Smooth muscle cell (in vitro differentiated cells): ENCODE data around the gene LIPG. TPM values are rescaled to one million over a fixed set of nuclear protein-coding genes. Genes with fewer than 3 reads are reported as not detected.

Source experiments
- DNase-seq: peaks from one replicate; lab custom pipeline; 2025; ENCODE audit not compliant: unreplicated experiment; lab: John Stamatoyannopoulos, UW
- H2AFZ ChIP-seq: fragments of 200-600 bp; sonication (generic); 2 replicates; pipeline ENCODE4 v1.6.0; 2016; ENCODE audit warnings: antibody characterized with exemption, low read depth, mild to moderate bottlenecking
- H3F3A ChIP-seq: fragments of 200-600 bp; sonication (generic); 2 replicates; pipeline ENCODE4 v1.6.0; 2017; ENCODE audit warnings: antibody characterized with exemption, low read depth
- H3K27ac ChIP-seq: fragments of 200-600 bp; sonication (generic); 2 replicates; pipeline ENCODE4 v1.5.1; 2016; ENCODE audit warnings: low read depth, mild to moderate bottlenecking
- H3K27me3 ChIP-seq: fragments of 200-600 bp; sonication (generic); 2 replicates; pipeline ENCODE4 v1.6.1; 2016; ENCODE audit warnings: low read depth, mild to moderate bottlenecking
- H3K36me3 ChIP-seq: fragments of 200-600 bp; sonication (generic); 2 replicates; pipeline ENCODE4 v1.5.1; 2016; ENCODE audit warnings: low read depth
- H3K4me1 ChIP-seq: fragments of 200-600 bp; sonication (generic); 2 replicates; pipeline ENCODE4 v1.5.1; 2016; ENCODE audit warnings: low read depth
- H3K4me2 ChIP-seq: fragments of 200-600 bp; sonication (generic); 2 replicates; pipeline ENCODE4 v1.6.0; 2016; ENCODE audit warnings: mild to moderate bottlenecking
- H3K4me3 ChIP-seq: fragments of 200-600 bp; sonication (generic); 2 replicates; pipeline ENCODE4 v1.5.1; 2016; ENCODE audit warnings: mild to moderate bottlenecking
- H3K79me2 ChIP-seq: fragments of 200-600 bp; sonication (generic); 2 replicates; pipeline ENCODE4 v1.6.0; 2016; ENCODE audit warnings: low read depth, mild to moderate bottlenecking
- H3K9ac ChIP-seq: fragments of 200-600 bp; sonication (generic); 2 replicates; pipeline ENCODE4 v1.6.0; 2016; ENCODE audit warnings: low read depth
- H3K9me3 ChIP-seq: fragments of 200-600 bp; sonication (generic); replicated peaks from 2 replicates; pipeline ENCODE4 v1.5.1; 2016; ENCODE audit warnings: low read depth
- H4K20me1 ChIP-seq: fragments of 200-600 bp; sonication (generic); 2 replicates; pipeline ENCODE4 v1.6.0; 2016; ENCODE audit warnings: low read depth
- WGBS: methylation state at CpG from one replicate; pipeline ENCODE4 v1.1.7; 2016; ENCODE audit warnings: low lambda C conversion rate; 5-methylcytosine and 5-hydroxymethylcytosine counted together
- polyA plus RNA-seq: library from polyadenylated mRNA; unstranded; fragments of >200 nt; fragmentation: Nextera tagmentation; extraction: Ambion mirVana; gene quantifications from 2 replicates; pipeline ENCODE4 v1.2.1, GENCODE V29; 2016
- total RNA-seq: library from RNA; depleted of rRNA; stranded (reverse); fragments of >200 nt; gene quantifications from 2 replicates; pipeline ENCODE4 v1.2.3, GENCODE V29; 2014
- TF ChIP-seq, protein P1 (sequence below): fragments of 200-600 bp; sonication (generic); IDR thresholded peaks from 2 replicates; pipeline ENCODE4 v1.5.1; 2017; ENCODE audit warnings: borderline replicate concordance, mild to moderate bottlenecking, antibody characterized with exemption; ENCODE audit not compliant: insufficient read depth, poor library complexity, severe bottlenecking

LIPG gene
- total and polyA plus RNA-seq, 2 experiments from 2014 or later, result 15.3 to 25.6 TPM

DNA sequence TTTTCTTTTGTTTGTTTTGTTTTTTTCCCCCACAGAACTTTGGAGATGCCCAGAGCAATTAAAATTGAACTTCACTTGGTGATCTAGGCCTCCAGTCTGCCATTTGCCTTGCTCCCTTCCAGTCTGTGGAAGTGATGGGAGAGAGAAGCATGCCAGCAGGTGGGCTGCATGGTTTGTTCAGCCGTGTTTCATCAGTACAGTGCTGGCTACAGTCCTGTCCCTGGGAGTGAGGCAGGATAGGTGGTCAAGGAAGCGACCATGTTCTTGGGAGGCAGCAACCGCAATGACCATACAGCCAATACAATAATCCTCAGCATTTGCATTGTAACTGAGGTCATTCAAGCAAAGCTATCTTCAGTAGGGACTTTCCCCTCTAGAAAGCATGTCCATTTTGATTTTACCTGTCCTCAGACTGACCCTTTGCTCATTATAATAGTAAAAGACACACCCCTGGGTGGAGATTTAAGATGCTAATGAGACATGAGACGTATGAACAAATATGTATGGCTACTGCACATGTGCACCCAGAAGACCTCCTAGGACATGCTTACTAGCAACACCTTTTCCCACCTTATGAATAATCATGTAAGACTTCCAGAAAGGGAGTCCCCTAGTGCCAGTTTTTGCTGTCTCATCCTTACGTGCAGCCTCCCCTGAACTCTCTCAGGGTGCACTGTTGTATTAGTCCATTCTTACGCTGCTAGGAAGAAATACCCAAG, 11.1 kb upstream of the LIPG start:
- no peak overlapping the region for H3K4me3 ChIP-seq
- no peaks in the 10 kb centered on the region for H4K20me1 ChIP-seq
- WGBS, result 93% methylated on average over 6 of the region's 6 CpGs
- H3F3A ChIP-seq, result peaks cover 4% of the 10 kb centered on the region
- H2AFZ ChIP-seq, result no peak overlapping the region
- TF ChIP-seq, protein P1, sequence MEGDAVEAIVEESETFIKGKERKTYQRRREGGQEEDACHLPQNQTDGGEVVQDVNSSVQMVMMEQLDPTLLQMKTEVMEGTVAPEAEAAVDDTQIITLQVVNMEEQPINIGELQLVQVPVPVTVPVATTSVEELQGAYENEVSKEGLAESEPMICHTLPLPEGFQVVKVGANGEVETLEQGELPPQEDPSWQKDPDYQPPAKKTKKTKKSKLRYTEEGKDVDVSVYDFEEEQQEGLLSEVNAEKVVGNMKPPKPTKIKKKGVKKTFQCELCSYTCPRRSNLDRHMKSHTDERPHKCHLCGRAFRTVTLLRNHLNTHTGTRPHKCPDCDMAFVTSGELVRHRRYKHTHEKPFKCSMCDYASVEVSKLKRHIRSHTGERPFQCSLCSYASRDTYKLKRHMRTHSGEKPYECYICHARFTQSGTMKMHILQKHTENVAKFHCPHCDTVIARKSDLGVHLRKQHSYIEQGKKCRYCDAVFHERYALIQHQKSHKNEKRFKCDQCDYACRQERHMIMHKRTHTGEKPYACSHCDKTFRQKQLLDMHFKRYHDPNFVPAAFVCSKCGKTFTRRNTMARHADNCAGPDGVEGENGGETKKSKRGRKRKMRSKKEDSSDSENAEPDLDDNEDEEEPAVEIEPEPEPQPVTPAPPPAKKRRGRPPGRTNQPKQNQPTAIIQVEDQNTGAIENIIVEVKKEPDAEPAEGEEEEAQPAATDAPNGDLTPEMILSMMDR, result no peak
- H3K4me1 ChIP-seq, result peaks cover 11% of the 10 kb centered on the region
- no peak for DNase-seq
- H3K36me3 ChIP-seq, result no peaks in the 10 kb centered on the region
- H3K9ac ChIP-seq, result no peak overlapping the region
- no peak overlapping the region for H3K4me2 ChIP-seq
- no peaks in the 10 kb centered on the region for H3K27me3 ChIP-seq
- no peaks in the 10 kb centered on the region for H3K9me3 ChIP-seq
- no peaks in the 10 kb centered on the region for H3K79me2 ChIP-seq
- no peak overlapping the region for H3K27ac ChIP-seq

DNA sequence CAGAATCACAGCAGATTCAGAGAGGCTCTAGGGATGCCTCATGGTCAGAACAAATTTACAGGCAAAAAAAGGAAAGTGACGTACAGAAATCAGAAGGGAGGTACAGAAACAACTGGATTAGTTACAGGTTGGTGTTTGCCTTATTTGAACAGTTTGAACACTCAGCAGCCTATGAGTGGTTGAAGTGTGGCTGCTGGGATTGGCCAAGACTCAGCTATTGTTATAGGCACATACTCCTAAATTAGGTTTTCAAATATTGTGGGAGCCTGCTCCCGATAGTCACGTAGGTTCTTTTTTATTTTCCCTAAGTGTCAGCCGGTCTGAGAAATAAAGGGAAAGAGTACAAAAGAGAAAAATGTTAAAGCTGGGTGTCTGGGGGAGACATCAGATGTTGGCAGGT, 8.9 kb upstream of the LIPG start:
- Histone ChIP-seq H3K9ac (no peak overlapping the region), H3K79me2 (no peaks in the 10 kb centered on the region), H4K20me1 (no peaks in the 10 kb centered on the region), H3K27ac (no peak overlapping the region), H3K36me3 (no peaks in the 10 kb centered on the region), H3K4me1 (no peaks in the 10 kb centered on the region), H3K4me3 (no peak overlapping the region), H3F3A (no peaks in the 10 kb centered on the region), H3K4me2 (no peak overlapping the region), H2AFZ (no peak overlapping the region), H3K9me3 (no peaks in the 10 kb centered on the region), H3K27me3 (no peaks in the 10 kb centered on the region)
- DNase-seq, result no peak
- TF ChIP-seq, protein P1, result no peak
- 81% methylated on average over 4 of the region's 4 CpGs for WGBS

DNA sequence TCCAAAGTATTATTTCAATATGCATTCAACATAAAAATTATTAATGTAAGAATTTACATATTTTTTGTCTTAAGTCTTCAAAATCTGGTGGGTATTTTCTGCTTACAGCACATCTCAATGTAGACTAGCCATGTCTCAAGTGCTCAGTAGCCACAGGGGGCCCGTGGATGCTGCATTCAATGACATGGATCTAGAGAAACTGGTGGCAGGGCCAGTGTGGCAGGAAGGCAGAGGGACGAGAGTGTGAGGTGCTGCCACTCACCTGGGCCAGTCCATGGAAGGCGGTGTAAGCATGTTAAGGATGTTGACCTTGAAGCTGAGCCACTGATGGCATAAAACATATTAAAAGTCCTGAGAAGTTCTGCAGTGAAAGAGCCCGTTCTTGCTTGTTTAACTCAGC, 6.2 kb upstream of the LIPG start:
- no peaks in the 10 kb centered on the region for H3K79me2 ChIP-seq
- no peak overlapping the region for H3K4me2 ChIP-seq
- no peaks in the 10 kb centered on the region for H3K27me3 ChIP-seq
- TF ChIP-seq, protein P1, result no peak
- WGBS, result 93% methylated on average over 4 of the region's 4 CpGs
- no peak for DNase-seq
- H2AFZ ChIP-seq, result no peak overlapping the region
- no peaks in the 10 kb centered on the region for H3K9me3 ChIP-seq
- no peak overlapping the region for H3K27ac ChIP-seq
- no peaks in the 10 kb centered on the region for H3F3A ChIP-seq
- no peaks in the 10 kb centered on the region for H3K4me1 ChIP-seq
- H4K20me1 ChIP-seq, result no peaks in the 10 kb centered on the region
- no peaks in the 10 kb centered on the region for H3K36me3 ChIP-seq
- no peak overlapping the region for H3K4me3 ChIP-seq
- no peak overlapping the region for H3K9ac ChIP-seq

DNA sequence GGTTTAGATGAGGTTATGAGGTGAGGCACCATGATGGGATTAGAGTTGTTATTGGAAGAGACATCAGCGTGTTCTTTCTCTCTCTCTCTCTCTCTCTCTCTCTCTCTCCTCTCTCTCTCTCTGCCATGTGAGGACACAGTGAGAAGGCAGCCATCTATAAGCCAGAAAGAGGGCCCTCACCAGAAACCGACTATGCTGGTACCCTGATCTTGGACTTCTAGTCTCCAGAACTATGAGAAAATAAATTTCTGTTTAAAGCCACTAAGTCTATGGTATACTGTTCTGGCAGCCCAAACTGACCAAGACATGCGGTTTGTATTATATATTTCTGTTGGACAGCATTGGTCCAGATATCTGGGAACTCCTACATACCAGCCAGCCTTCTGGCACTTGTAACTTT, 3.5 kb upstream of the LIPG start:
- H3K4me2 ChIP-seq, result no peak overlapping the region
- no peaks in the 10 kb centered on the region for H3K9me3 ChIP-seq
- no peak overlapping the region for H3K9ac ChIP-seq
- DNase-seq, result no peak
- peaks cover 4% of the 10 kb centered on the region for H3K4me1 ChIP-seq
- H3K79me2 ChIP-seq, result peaks cover 6% of the 10 kb centered on the region
- TF ChIP-seq, protein P1, result no peak
- no peak overlapping the region for H3K27ac ChIP-seq
- H4K20me1 ChIP-seq, result peaks cover 7% of the 10 kb centered on the region
- no peaks in the 10 kb centered on the region for H3K36me3 ChIP-seq
- no peak overlapping the region for H2AFZ ChIP-seq
- 76% methylated on average over 3 of the region's 3 CpGs for WGBS
- no peaks in the 10 kb centered on the region for H3K27me3 ChIP-seq
- no peak overlapping the region for H3K4me3 ChIP-seq
- no peaks in the 10 kb centered on the region for H3F3A ChIP-seq
